H1 (cell line): ENCODE results near the gene CRACDL. TPM values are rescaled to one million over a fixed set of nuclear protein-coding genes. Genes with fewer than 3 reads are reported as not detected.

Source experiments
- CTCF ChIA-PET: fragments of 300-600 bp; sonication (Branson Sonifier 250); formaldehyde crosslinking; loops from one replicate; lab custom pipeline; 2021; ENCODE audit not compliant: partially characterized antibody; lab: Charles Lee
- POLR2A ChIA-PET: fragments of 300-600 bp; sonication (Branson Sonifier 250); formaldehyde crosslinking; loops from one replicate; lab custom pipeline; 2021; ENCODE audit warnings: inconsistent platforms; ENCODE audit not compliant: partially characterized antibody; lab: Charles Lee
- DNase-seq, 2 experiments: peaks; one replicate each; pipeline versions ENCODE4 v3.0.0 to v3.0.0-alpha.2; 2010 to 2022; ENCODE audit warnings: low spot score in 2 of 2, low read depth in 1 of 2, mixed read lengths in 1 of 2
- FAIRE-seq: peaks from 2 replicates; lab custom pipeline; 2011; peaks lifted over from hg19 to GRCh38; lab: Jason Lieb, UNC
- H2AFZ ChIP-seq: 2 replicates; pipeline ENCODE4 v1.8.1; 2012; ENCODE audit warnings: low read length, inconsistent platforms
- H2AK5ac ChIP-seq: 2 replicates; pipeline ENCODE4 v1.6.1; 2013; ENCODE audit warnings: low read depth, low read length
- H2BK120ac ChIP-seq: replicated peaks from 2 replicates; pipeline ENCODE3; 2013; ENCODE audit warnings: low read depth, low read length, inconsistent platforms
- H2BK12ac ChIP-seq: 2 replicates; pipeline ENCODE4 v1.6.1; 2013; ENCODE audit warnings: low read depth, low read length
- H2BK15ac ChIP-seq: 2 replicates; pipeline ENCODE4 v1.6.1; 2013; ENCODE audit warnings: low read length
- H2BK20ac ChIP-seq: 2 replicates; pipeline ENCODE4 v1.6.1; 2013; ENCODE audit warnings: low read length
- H2BK5ac ChIP-seq: 2 replicates; pipeline ENCODE4 v1.6.1; 2013; ENCODE audit warnings: low read depth, low read length
- H3K14ac ChIP-seq: 2 replicates; pipeline ENCODE4 v1.6.1; 2013; ENCODE audit warnings: inconsistent platforms; ENCODE audit not compliant: insufficient read length
- H3K18ac ChIP-seq: 2 replicates; pipeline ENCODE4 v1.6.1; 2013; ENCODE audit warnings: low read length; ENCODE audit errors: extremely low read depth
- H3K23ac ChIP-seq: 2 replicates; pipeline ENCODE4 v1.6.1; 2013; ENCODE audit warnings: inconsistent platforms; ENCODE audit not compliant: insufficient read length
- H3K23me2 ChIP-seq: 2 replicates; pipeline ENCODE4 v1.6.1; 2013; ENCODE audit warnings: low read depth, low read length
- H3K27ac ChIP-seq: 2 replicates; pipeline ENCODE4 v1.6.1; 2011; ENCODE audit warnings: low read depth, low read length, inconsistent platforms
- H3K27me3 ChIP-seq, 4 experiments: replicated peaks in 1 of 4; 1 replicate in 1 of 4; 2 replicates in 3 of 4; pipeline versions ENCODE4 v1.6.1 to v1.8.1; 2011 to 2013; ENCODE audit warnings: low read length in 3 of 4, mild to moderate bottlenecking in 3 of 4, inconsistent platforms in 2 of 4, mixed read lengths in 2 of 4, moderate library complexity in 1 of 4; ENCODE audit not compliant: control insufficient read depth in 3 of 4, insufficient read depth in 3 of 4; ENCODE audit errors: extremely low read depth in 1 of 4
- H3K36me3 ChIP-seq, 4 experiments: 2 replicates each; pipeline versions ENCODE4 v1.6.1 to v1.8.1; 2011 to 2013; ENCODE audit warnings: mild to moderate bottlenecking in 4 of 4, low read length in 3 of 4, moderate library complexity in 2 of 4, control low read depth in 1 of 4, inconsistent platforms in 1 of 4; ENCODE audit not compliant: insufficient read depth in 4 of 4, control insufficient read depth in 2 of 4
- H3K4ac ChIP-seq: replicated peaks from 2 replicates; pipeline ENCODE3; 2013; ENCODE audit warnings: low read length, low read depth, mixed read lengths, inconsistent platforms; ENCODE audit not compliant: insufficient read length
- H3K4me1 ChIP-seq, 4 experiments: replicated peaks in 1 of 4; 1 replicate in 1 of 4; 2 replicates in 3 of 4; pipeline versions ENCODE4 v1.6.1 to v1.8.1; 2011 to 2013; ENCODE audit warnings: low read length in 3 of 4, inconsistent platforms in 2 of 4, mixed read lengths in 1 of 4; ENCODE audit not compliant: insufficient read depth in 4 of 4, control insufficient read depth in 3 of 4
- H3K4me2 ChIP-seq, 2 experiments: 2 replicates each; pipeline versions ENCODE4 v1.6.1 to v1.8.1; 2011 to 2013; ENCODE audit warnings: low read depth in 2 of 2, low read length in 2 of 2, control low read depth in 1 of 2, inconsistent platforms in 1 of 2, mild to moderate bottlenecking in 1 of 2; ENCODE audit not compliant: insufficient read depth in 1 of 2
- H3K4me3 ChIP-seq, 4 experiments: fragments of 200-600, 300-600 bp in 1 of 4; sonication (generic), shearing (Covaris generic), sonication (Bioruptor Twin) in 1 of 4; 2 replicates each; pipeline versions ENCODE4 v1.5.1 to v1.8.1; 2011 to 2016; ENCODE audit warnings: low read length in 4 of 4, low read depth in 3 of 4, control low read depth in 2 of 4, inconsistent platforms in 2 of 4, mild to moderate bottlenecking in 2 of 4, mixed read lengths in 1 of 4, moderate library complexity in 1 of 4; ENCODE audit not compliant: insufficient read depth in 2 of 4; ENCODE audit errors: extremely low read depth in 1 of 4
- H3K56ac ChIP-seq: replicated peaks from 2 replicates; pipeline ENCODE3; 2013; ENCODE audit warnings: low read depth, mild to moderate bottlenecking, mixed read lengths, low read length, inconsistent platforms; ENCODE audit not compliant: insufficient read length
- H3K79me1 ChIP-seq: 2 replicates; pipeline ENCODE4 v1.6.1; 2013; ENCODE audit warnings: low read depth, low read length, control low read depth
- H3K79me2 ChIP-seq, 2 experiments: 2 replicates each; pipeline versions ENCODE4 v1.6.1 to v1.8.1; 2012 to 2013; ENCODE audit warnings: low read length in 2 of 2, mild to moderate bottlenecking in 2 of 2, inconsistent platforms in 1 of 2; ENCODE audit not compliant: insufficient read depth in 2 of 2, control insufficient read depth in 1 of 2
- H3K9ac ChIP-seq, 4 experiments: replicated peaks in 1 of 4; 1 replicate in 1 of 4; 2 replicates in 3 of 4; pipeline versions ENCODE4 v1.6.1 to v1.8.1; 2011 to 2013; ENCODE audit warnings: low read depth in 3 of 4, low read length in 3 of 4, control low read depth in 2 of 4, mild to moderate bottlenecking in 2 of 4, moderate library complexity in 2 of 4, inconsistent platforms in 1 of 4; ENCODE audit errors: extremely low read depth in 1 of 4
- H3K9me3 ChIP-seq, 2 experiments: 2 replicates each; pipeline versions ENCODE4 v1.6.1 to v1.8.1; 2012 to 2013; ENCODE audit warnings: mild to moderate bottlenecking in 2 of 2, moderate library complexity in 2 of 2, control low read depth in 1 of 2, inconsistent platforms in 1 of 2, low read depth in 1 of 2, low read length in 1 of 2, mixed read lengths in 1 of 2; ENCODE audit not compliant: insufficient read depth in 2 of 2
- H4K20me1 ChIP-seq, 2 experiments: replicated peaks in 1 of 2; 2 replicates each; pipeline versions ENCODE3 to v1.8.1; 2011 to 2013; ENCODE audit warnings: inconsistent platforms in 2 of 2, low read length in 2 of 2, mild to moderate bottlenecking in 1 of 2; ENCODE audit not compliant: insufficient read depth in 2 of 2, control insufficient read depth in 1 of 2
- H4K5ac ChIP-seq: 2 replicates; pipeline ENCODE4 v1.6.1; 2013; ENCODE audit warnings: low read length, low read depth, mixed read lengths, inconsistent platforms; ENCODE audit not compliant: insufficient read length
- H4K8ac ChIP-seq: 2 replicates; pipeline ENCODE4 v1.8.0; 2013; ENCODE audit warnings: mild to moderate bottlenecking, moderate library complexity, low read length, inconsistent platforms; ENCODE audit not compliant: insufficient read depth; ENCODE audit errors: extremely low read depth
- H4K91ac ChIP-seq: replicated peaks from 2 replicates; pipeline ENCODE3; 2013; ENCODE audit warnings: low read length, mixed read lengths, inconsistent platforms; ENCODE audit not compliant: insufficient read length
- CTCF ChIP-seq, 3 experiments: IDR thresholded peaks; 1 replicate in 2 of 3; 2 replicates in 1 of 3; pipeline versions ENCODE4 v1.5.1 to v1.6.1; 2011; ENCODE audit warnings: low read length in 3 of 3, mild to moderate bottlenecking in 3 of 3, inconsistent platforms in 2 of 3, low read depth in 1 of 3, moderate library complexity in 1 of 3; ENCODE audit not compliant: insufficient read depth in 1 of 3; ENCODE audit errors: control extremely low read depth in 1 of 3
- RFX5 ChIP-seq: IDR thresholded peaks from 2 replicates; pipeline ENCODE4 v1.6.1; 2011; ENCODE audit warnings: low read depth, low read length, improper control_type of control experiment, borderline replicate concordance
- SP1 ChIP-seq: IDR thresholded peaks from 2 replicates; pipeline ENCODE4 v1.6.1; 2011; ENCODE audit warnings: low read depth, low read length
- WGBS, 2 experiments: shearing (Covaris generic) in 1 of 2; methylation state at CpG; one replicate each; pipeline versions ENCODE4 v1.1.6 to v1.1.7; 2013 to 2015; ENCODE audit warnings: low lambda C conversion rate in 2 of 2, mixed read lengths in 2 of 2, inconsistent platforms in 1 of 2, low coverage in 1 of 2, missing lambda C conversion rate in 1 of 2; ENCODE audit not compliant: insufficient replicate concordance in 2 of 2, insufficient coverage in 1 of 2, insufficient read length in 1 of 2; ENCODE audit errors: extremely low coverage in 1 of 2, missing lambda C conversion rate in 1 of 2; 5-methylcytosine and 5-hydroxymethylcytosine counted together
- polyA plus RNA-seq, 7 experiments: library from polyadenylated mRNA; depleted of rRNA in 3 of 7; stranded (reverse) in 5 of 7; unstranded in 2 of 7; fragments of >200 nt in 5 of 7; fragments of 200-250 nt in 2 of 7; gene quantifications; 1 replicate in 5 of 7; 2 replicates in 1 of 7; 4 replicates in 1 of 7; pipeline versions ENCODE4 v1.2.1 to v1.2.3, GENCODE V29; 2011 to 2013; ENCODE audit warnings: missing spikeins in 2 of 7, mixed read lengths in 2 of 7
- total RNA-seq: library from RNA; stranded (reverse); fragmentation: NEBNext Ultra II Directional; extraction: Animal tissue kit (Norgen Biotek cat#: 25700); gene quantifications from 2 replicates; pipeline ENCODE4 v1.2.1, GENCODE V29; 2021

Gene CRACDL
- total and polyA plus RNA-seq, 2 of the 8 experiments (the other 6 are each of a cell fraction or from before 2014, with no cell fraction given): 0.07 to 0.38 TPM

- Histone ChIP-seq H3K4ac (no peak overlapping the region), H3K23ac (no peak overlapping the region), H3K4me1 (no peaks in the 10 kb centered on the region), H4K8ac (no peak overlapping the region), H2BK12ac (no peak overlapping the region), H3K27me3 (no peaks in the 10 kb centered on the region), H4K20me1 (no peaks in the 10 kb centered on the region), H3K4me2 (no peak overlapping the region), H4K5ac (no peak overlapping the region), H3K9ac (no peak overlapping the region), H2AK5ac (no peak overlapping the region), H3K79me1 (no peaks in the 10 kb centered on the region; the same call in 1 of the 2 replicates), H3K27ac (no peak overlapping the region), H3K56ac (no peak overlapping the region), H2BK15ac (no peak overlapping the region), H3K36me3 (no peaks in the 10 kb centered on the region), H3K18ac (no peak overlapping the region), H3K4me3 (no peak overlapping the region), H2AFZ (0 out of 2 replicates have a peak overlapping the region, but pooled peaks have one; percentile 15), H3K79me2 (no peaks in the 10 kb centered on the region), H2BK20ac (no peak overlapping the region), H3K23me2 (no peaks in the 10 kb centered on the region), H2BK120ac (no peak overlapping the region), H2BK5ac (no peak overlapping the region), H3K9me3 (no peaks in the 10 kb centered on the region), H4K91ac (no peak overlapping the region), H3K14ac (no peak overlapping the region)
- DNase-seq: no peak
- WGBS, 2 experiments: 85% methylated on average over 14 of the region's 14 CpGs; no CpG with 5 or more reads in 1 of the 2 experiments
- POLR2A ChIA-PET: no interaction called here
- CTCF ChIA-PET: interaction anchor here (0.6 to 1.9 kb wide), 6 partner anchors 11 to 270 kb away, joined by 3 to 5 read pairs (median 4); no protein-coding TSS in a partner anchor
- no peak for FAIRE-seq
- TF ChIP-seq CTCF (IDR thresholded peaks at IDR 0.05; ENCODE audit: control extremely low read depth in 1 of 3, insufficient read depth in 1 of 3, low read depth in 1 of 3, low read length in 3 of 3) (peak in 1 of 3 experiments; percentile 15; a peak in 1 of 4 replicates), SP1 (no peak), RFX5 (no peak)
Measured at GRCh38 chr2:98795891-98796676, 139.9 kb downstream of the CRACDL start.
